Muscle of back (tissue), 11 donors: ENCODE measurements around the gene PIP4K2C. TPM values are rescaled to one million over a fixed set of nuclear protein-coding genes. Genes with fewer than 3 reads are reported as not detected.
"Not testable (repeated sequence)": the region's sequence is repeated elsewhere in the genome, so short reads cannot be mapped to it uniquely, and the experiment has no call there.

Experiments used
- DNase-seq, 3 donors: peaks; one replicate each; pipeline versions ENCODE4 v3.0.0 to v3.0.0-alpha.2; 2013
- polyA plus RNA-seq, 10 donors: library from polyadenylated mRNA; unstranded; fragments of 120-200 nt; gene quantifications; one replicate each; pipeline ENCODE4 v1.2.1, GENCODE V29; 2013; ENCODE audit not compliant: insufficient read length in 10 of 10

Gene PIP4K2C
- polyA plus RNA-seq, 10 donors, result 10.4 to 16.0 (median 11.4) TPM

GRCh38 chr12:57609101-57609780, 18.2 kb downstream of the PIP4K2C start:
- peak in 1 of 3 donors; percentile 77 for DNase-seq

DNA sequence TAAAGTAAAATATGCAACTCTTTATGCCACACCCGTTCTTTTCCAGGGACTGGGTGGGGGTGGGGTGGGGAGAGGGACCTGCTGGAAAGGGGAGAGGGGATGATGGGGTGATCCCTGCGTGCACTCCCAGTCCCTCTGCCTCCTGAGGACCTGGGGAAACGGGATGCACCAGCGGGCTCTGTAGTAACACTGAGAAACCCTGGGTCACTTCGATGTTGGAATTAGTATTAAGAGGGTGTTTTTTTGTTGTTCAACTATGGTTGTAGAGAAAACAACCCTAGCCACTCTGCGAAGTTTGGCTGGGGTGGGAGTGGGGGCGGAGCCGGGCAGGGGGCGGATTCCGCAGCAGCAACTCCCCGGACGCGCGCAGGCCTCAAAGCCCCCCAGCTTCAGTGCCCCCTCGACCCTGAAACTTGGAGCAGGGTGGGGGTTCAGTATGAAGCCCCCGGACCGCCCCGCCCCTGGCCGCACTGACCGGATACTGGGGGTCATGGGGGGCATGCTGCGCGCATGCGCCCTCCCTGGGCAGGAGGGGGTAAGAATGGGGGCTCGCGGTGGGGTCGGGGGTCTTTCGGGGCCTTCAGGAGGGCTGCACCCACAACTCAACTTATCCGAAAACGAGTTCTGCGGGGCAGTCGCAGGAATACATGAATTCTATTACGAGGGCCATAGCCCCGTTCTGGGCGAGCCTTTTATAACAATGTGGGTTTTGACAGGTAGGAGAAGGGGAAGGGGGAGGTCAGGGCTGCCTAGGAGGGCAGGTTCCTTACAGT, 19.0 kb downstream of the PIP4K2C start:
- peak in 1 of 3 donors; percentile 82 for DNase-seq

- no peak for DNase-seq
These were observed 19.6 kb downstream of the PIP4K2C start for GRCh38 chr12:57610554-57611107.

- DNase-seq, result peak; percentile 83 to 97 (median 95)
These were observed 20.3 kb downstream of the PIP4K2C start, which contains the start of gene ARHGEF25 for GRCh38 chr12:57611108-57611826. Gene ARHGEF25, plus strand, starts transcription at chr12:57611435. Its CDS starts 460 bp downstream, at chr12:57611895.

DNA sequence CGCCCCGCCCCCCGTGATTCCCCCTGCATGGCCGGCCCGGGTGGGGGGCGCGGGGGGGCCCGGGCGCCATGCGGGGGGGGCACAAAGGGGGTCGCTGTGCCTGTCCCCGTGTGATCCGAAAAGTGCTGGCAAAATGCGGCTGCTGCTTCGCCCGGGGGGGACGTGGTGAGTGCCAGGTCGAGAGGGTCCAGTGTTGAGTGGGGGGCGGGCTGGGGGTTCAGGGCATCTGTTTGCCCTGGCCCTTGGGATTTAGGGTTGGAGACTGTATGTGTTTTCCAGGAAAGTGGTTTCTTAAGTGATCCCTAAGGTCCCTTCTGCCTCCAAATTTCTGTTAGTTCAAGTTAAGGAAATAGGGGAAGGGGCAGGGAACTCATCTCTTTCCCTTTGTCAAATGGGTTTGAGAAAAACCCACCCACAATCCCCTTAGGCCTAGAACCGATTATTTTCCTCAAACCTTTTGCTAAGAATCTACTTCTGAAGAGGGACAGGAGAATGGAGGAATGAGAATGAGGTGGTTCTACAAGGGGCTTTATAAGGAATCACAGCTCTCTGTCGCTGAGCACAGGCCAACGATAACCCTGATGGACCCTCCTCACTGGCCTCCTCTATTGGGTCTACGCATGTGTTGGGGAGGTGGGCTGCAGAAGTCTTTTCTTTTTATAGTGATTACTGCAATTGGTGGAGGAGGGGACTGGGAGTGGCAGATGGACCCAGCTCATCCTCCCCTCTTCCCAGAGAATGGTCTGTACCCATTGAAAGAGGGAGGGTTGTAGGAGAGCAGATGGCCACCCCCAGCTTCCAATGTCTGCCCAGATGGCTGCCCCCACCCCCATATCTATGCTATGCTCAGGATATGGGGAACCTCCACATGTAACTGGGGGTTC, 21.1 kb downstream of the PIP4K2C start:
- peak in 1 of 3 donors; percentile 55 for DNase-seq

- no peak for DNase-seq
These were observed 21.9 kb downstream of the PIP4K2C start for GRCh38 chr12:57612711-57613426.

DNA sequence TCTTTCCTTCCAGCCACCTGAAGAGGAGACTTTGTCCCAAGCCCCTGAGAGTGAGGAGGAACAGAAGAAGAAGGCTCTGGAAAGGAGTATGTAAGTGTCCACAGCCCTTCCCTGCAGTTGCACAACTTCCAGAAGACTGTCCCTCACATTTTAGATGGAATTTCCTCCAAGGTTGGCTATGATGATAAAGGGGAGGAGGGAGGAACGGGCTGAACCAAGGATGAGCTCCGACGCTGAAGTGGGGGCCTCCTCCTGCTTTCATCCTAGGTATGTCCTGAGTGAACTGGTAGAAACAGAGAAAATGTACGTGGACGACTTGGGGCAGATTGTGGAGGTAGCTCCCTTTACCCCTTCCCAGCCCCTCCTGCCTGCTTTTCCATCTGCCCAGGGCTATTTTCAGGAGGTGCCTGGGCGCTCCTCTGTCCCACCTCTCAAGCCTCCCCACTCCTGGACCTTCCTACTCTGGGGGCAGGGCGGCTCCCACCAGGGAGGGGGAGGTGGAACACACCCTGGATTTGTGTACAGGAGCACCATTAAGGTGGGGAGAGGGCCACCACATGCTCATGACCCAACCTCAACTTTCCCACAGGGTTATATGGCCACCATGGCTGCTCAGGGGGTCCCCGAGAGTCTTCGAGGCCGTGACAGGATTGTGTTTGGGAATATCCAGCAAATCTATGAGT, 22.6 kb downstream of the PIP4K2C start:
- no peak for DNase-seq

DNA sequence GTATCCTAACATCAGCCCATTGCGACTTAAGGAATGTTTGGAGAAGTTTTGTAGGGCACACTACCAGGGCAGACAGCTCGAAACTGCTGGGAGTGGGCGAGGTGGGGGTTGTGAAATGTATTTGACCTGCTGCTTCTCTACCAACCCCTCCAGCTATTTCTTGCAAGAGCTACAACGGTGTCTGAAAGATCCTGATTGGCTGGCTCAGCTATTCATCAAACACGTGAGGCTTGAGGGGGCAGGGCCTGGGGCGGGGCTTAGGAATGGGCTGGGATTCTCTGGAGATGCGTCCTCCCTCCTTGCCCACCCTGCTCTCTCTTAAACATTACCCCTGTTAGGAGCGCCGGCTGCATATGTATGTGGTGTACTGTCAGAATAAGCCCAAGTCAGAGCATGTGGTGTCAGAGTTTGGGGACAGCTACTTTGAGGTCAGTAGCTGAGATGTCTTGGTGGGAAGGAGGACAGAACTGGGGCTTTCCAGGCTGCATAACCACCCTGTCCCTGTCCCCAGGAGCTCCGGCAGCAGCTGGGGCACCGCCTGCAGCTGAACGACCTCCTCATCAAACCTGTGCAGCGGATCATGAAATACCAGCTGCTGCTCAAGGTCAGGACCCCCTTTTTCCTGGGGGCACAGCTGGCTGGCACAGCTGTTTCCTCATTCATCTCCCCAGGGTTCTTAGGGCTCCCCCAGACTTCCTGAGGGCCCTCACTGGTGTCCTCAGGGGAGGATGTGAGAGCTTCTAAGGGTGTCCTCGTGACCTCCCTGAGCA, 23.4 kb downstream of the PIP4K2C start:
- peak in 1 of 3 donors; percentile 42 for DNase-seq

DNA sequence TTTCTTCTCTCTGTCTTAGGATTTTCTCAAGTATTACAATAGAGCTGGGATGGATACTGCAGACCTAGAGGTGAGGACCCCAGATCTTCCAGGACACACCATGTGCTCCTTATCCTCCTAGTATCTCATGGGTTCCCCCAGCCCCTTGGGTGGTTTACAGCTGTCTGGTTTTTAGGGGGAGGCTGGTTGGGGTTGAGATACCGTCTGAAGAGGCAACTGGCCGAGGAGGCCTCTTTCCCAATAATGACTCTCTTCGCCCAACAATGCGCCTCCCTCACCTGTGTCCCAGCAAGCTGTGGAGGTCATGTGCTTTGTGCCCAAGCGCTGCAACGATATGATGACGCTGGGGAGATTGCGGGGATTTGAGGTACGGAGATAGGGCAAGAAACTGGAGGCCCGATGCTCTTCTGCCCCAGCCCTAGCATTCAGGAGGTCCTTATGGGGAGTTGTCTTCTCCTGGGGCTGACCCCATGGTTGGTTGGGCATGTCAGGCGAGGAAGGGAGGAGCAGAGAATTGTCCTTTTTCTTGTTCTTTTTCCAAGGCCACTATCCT, 24.0 kb downstream of the PIP4K2C start:
- no peak for DNase-seq

GRCh38 chr12:57615637-57616036, 24.6 kb downstream of the PIP4K2C start:
- no peak for DNase-seq

- DNase-seq, result no peak
These were observed 25.6 kb downstream of the PIP4K2C start for GRCh38 chr12:57616383-57617101.

DNA sequence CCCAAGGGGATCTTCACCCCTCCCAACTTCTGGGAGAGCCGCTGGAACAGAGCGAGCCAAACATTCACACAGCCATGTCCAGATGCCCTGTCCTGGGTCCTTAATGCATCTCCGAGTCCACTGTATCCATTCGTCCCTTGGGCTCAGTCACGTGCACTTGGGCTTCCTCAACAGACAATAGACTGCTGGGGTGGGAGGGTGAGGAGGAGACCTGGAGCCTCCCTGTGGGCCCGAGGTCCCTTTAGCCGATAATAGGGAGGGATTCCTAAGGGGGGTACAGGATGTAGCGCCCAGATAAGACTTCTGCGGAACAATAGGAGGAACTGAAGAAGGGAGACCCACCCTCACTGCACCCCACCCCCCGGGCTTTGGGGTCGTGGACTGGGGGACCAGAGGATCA, 26.9 kb downstream of the PIP4K2C start:
- DNase-seq, result no peak

DNA sequence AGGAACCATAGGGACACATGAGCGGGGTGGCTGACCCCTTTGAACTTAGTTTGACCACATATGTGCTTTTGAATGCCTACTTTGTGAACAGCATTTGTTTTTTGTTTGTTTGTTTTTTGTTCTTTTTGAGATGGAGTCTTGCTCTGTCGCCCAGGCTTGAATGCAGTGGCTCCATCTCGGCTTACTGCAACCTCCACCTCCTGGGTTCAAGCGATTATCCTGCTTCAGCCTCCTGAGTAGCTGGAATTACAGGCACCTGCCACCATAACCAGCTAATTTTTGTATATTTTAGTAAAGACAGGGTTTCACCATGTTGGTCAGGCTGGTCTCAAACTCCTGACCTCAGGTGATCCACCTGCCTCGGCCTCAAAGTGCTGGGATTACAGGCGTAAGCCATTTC, 27.4 kb downstream of the PIP4K2C start:
- not testable (repeated sequence) for DNase-seq

- no peak for DNase-seq
These were observed 28.0 kb downstream of the PIP4K2C start for GRCh38 chr12:57618966-57619433.

- peak in 1 of 3 donors; percentile 36 for DNase-seq
These were observed 28.6 kb downstream of the PIP4K2C start for GRCh38 chr12:57619434-57620244.

GRCh38 chr12:57620245-57620935, 29.4 kb downstream of the PIP4K2C start:
- DNase-seq, result no peak
